Ovary (tissue), 9 donors: ENCODE results near the gene SRRT. TPM values are rescaled to one million over a fixed set of nuclear protein-coding genes. Genes with fewer than 3 reads are reported as not detected.

Source experiments
- DNase-seq, 5 donors: peaks; one replicate each; pipeline ENCODE4 v3.0.0-alpha.2; 2019 to 2020
- H3K27ac ChIP-seq, 2 donors: fragments of 200-600 bp; one replicate each; pipeline versions ENCODE4 v1.5.1 to v1.8.0; 2019 to 2022
- H3K27me3 ChIP-seq: fragments of 200-600 bp; one replicate; pipeline ENCODE4 v1.8.0; 2022
- H3K36me3 ChIP-seq: fragments of 200-600 bp; sonication (generic); one replicate; pipeline ENCODE4 v1.5.1; 2019
- H3K4me1 ChIP-seq: one replicate; pipeline ENCODE4 v1.8.1; 2013; ENCODE audit warnings: mild to moderate bottlenecking, moderate library complexity; ENCODE audit not compliant: insufficient read depth
- H3K4me3 ChIP-seq: fragments of 200-600 bp; sonication (generic); one replicate; pipeline ENCODE4 v1.5.1; 2017
- H3K9me3 ChIP-seq, 2 donors: fragments of 200-600 bp in 1 of 2; sonication (generic) in 1 of 2; one replicate each; pipeline versions ENCODE4 v1.5.1 to v1.8.1; 2013 to 2019; ENCODE audit warnings: mild to moderate bottlenecking in 1 of 2, moderate library complexity in 1 of 2
- EP300 ChIP-seq: sonication (generic); formaldehyde crosslinking; IDR thresholded peaks from one replicate; pipeline ENCODE4 v1.6.1; 2017; ENCODE audit warnings: antibody characterized with exemption
- POLR2A ChIP-seq: fragments of 450-650 bp; IDR thresholded peaks from one replicate; pipeline ENCODE4 v1.6.1; 2017; ENCODE audit warnings: antibody characterized with exemption, mild to moderate bottlenecking, moderate library complexity
- WGBS, 3 donors: extraction: QIAGEN DNeasy Blood & Tissue Kit in 1 of 3; methylation state at CpG; one replicate each; pipeline versions ENCODE4 v1.1.5 to v1.1.7; 2013 to 2017; 5-methylcytosine and 5-hydroxymethylcytosine counted together
- intact Hi-C, 4 donors: fragments of 100-400 bp; cut with DNase I; formaldehyde crosslinking; loops; one replicate each; pipeline versions ENCODE4 v1.11.0 to v1.15.1; 2022 to 2023
- polyA plus RNA-seq, 2 donors: library from polyadenylated mRNA; stranded (reverse); fragments of 200-250 nt in 1 of 2; fragments of 350-450 nt in 1 of 2; fragmentation: Illumina TruSeq in 1 of 2; extraction: RNeasy Lipid Tissue Mini Kit (QIAGEN cat#74804) in 1 of 2; gene quantifications; one replicate each; pipeline ENCODE4 v1.2.3, GENCODE V29; 2013 to 2014
- total RNA-seq, 7 donors: library from RNA; depleted of rRNA in 2 of 7; stranded (reverse); fragments of >200 nt in 2 of 7; fragmentation: NEBNext Ultra II Directional in 3 of 7; extraction: Animal tissue kit (Norgen Biotek cat#: 25700) in 3 of 7; gene quantifications; one replicate each; pipeline versions ENCODE4 v1.1.0 to v1.2.4, GENCODE V29; 2016 to 2023
- TF ChIP-seq, protein P1 (sequence below), 3 donors: fragments of 450-650 bp in 2 of 3; fragments of 200-600 bp in 1 of 3; IDR thresholded peaks; one replicate each; pipeline versions ENCODE4 v1.5.1 to v1.8.0; 2016 to 2022; ENCODE audit warnings: antibody characterized with exemption in 3 of 3, mild to moderate bottlenecking in 1 of 3
- donor health status: DM: no; HTN: no; CAD: no; lungs with moderate emphysema.
- donor health status: DM: no; HTN: no; CAD: no.
- donor health status: Bipolar disorder and iron deficiency.
- donor health status: DM: yes; HTN: yes; CAD: no.
- donor health status: DM: no; HTN: no; CAD: no.
- donor health status: DM: yes; HTN: yes; CAD: no.

The SRRT gene
- total and polyA plus RNA-seq, 9 donors, result 45.8 to 191 (median 135) TPM

DNA sequence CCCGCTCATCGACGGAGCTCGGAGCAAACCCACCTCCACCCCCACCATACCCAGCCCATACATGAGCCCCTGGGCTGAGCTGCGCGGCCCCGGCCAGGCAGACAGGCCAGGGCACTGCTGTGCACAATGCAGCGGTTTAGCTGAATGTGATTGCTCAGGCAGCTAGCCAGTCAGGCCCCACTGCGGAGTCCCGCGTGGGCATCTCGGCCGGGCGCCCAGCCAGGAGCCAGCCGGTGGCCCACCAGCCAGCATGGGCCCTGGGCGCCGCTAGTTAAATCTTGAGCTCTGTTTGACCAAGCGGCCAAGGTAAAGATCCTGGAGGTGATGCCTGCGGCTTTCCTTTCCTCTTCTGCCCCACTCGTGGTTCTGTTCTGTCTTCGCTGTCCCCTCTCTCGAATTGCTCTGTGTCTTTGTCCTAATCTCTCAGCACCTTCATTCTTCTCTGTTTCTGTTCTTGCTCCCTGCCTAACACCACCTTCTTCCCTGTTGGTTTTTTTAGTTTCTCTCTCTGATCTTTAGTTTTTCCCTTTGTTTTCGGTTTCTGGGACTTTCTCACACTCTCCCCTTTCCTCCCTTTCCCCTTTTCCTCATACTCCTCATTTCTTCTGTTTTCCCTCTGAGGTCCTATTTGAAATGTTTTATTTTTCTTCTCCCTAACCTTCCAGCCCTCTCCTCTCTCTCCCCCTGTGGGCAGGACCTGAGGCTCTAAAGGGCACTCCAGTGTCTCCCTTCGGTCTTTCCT lies 8.1 kb downstream of the SRRT start:
- intact Hi-C loops, result no loop called here
- no peak for DNase-seq
- Histone ChIP-seq H3K4me1 (no peaks in the 10 kb centered on the region), H3K4me3 (no peak overlapping the region), H3K27ac (no peak overlapping the region), H3K27me3 (no peaks in the 10 kb centered on the region), H3K36me3 (no peaks in the 10 kb centered on the region), H3K9me3 (no peaks in the 10 kb centered on the region)
- TF ChIP-seq POLR2A, result no peak
- TF ChIP-seq, protein P1, sequence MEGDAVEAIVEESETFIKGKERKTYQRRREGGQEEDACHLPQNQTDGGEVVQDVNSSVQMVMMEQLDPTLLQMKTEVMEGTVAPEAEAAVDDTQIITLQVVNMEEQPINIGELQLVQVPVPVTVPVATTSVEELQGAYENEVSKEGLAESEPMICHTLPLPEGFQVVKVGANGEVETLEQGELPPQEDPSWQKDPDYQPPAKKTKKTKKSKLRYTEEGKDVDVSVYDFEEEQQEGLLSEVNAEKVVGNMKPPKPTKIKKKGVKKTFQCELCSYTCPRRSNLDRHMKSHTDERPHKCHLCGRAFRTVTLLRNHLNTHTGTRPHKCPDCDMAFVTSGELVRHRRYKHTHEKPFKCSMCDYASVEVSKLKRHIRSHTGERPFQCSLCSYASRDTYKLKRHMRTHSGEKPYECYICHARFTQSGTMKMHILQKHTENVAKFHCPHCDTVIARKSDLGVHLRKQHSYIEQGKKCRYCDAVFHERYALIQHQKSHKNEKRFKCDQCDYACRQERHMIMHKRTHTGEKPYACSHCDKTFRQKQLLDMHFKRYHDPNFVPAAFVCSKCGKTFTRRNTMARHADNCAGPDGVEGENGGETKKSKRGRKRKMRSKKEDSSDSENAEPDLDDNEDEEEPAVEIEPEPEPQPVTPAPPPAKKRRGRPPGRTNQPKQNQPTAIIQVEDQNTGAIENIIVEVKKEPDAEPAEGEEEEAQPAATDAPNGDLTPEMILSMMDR (IDR thresholded peaks at IDR 0.05), result no peak
- WGBS, 3 donors, result 87 to 92% (median 87%) methylated on average over 24 of the region's 24 CpGs

DNA sequence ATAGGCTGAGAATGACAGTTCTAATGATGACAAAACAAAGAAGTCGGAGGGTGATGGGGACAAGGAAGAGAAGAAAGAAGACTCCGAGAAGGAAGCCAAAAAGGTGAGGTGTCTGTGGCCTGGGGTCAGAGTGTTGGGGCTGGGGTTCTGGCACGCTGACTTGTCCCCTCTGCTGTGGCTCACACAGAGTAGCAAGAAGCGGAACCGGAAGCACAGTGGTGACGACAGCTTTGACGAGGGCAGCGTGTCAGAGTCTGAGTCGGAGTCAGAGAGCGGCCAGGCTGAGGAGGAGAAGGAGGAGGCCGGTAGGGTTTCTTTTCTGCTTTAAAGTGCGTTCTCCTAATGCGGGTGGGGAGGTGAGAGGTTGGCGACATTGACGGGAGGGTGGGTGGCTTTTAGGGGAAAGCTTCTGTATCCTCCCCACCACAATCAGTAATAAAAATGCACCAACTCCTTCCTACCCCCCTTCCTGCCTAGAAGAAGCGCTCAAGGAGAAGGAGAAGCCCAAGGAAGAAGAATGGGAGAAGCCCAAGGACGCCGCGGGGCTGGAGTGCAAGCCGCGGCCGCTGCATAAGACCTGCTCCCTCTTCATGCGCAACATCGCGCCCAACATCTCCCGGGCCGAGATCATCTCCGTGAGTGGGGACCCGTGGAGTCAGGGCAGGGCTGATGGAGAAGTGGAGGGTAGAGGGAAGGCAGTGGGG lies 10.0 kb downstream of the SRRT start:
- no peaks in the 10 kb centered on the region for H3K27me3 ChIP-seq
- 83 to 87% (median 84%) methylated on average over 29 of the region's 29 CpGs for whole genome bisulfite sequencing, 3 donors
- H3K36me3 ChIP-seq, result no peaks in the 10 kb centered on the region
- H3K4me3 ChIP-seq, result no peak overlapping the region
- H3K9me3 ChIP-seq, result no peaks in the 10 kb centered on the region
- H3K27ac ChIP-seq, result no peak overlapping the region
- no peak for DNase-seq
- peaks cover 3% of the 10 kb centered on the region for H3K4me1 ChIP-seq
- intact Hi-C loops, result no loop called here
- TF ChIP-seq, protein P1 (IDR thresholded peaks at IDR 0.05), result no peak
- no peak for TF ChIP-seq EP300

DNA sequence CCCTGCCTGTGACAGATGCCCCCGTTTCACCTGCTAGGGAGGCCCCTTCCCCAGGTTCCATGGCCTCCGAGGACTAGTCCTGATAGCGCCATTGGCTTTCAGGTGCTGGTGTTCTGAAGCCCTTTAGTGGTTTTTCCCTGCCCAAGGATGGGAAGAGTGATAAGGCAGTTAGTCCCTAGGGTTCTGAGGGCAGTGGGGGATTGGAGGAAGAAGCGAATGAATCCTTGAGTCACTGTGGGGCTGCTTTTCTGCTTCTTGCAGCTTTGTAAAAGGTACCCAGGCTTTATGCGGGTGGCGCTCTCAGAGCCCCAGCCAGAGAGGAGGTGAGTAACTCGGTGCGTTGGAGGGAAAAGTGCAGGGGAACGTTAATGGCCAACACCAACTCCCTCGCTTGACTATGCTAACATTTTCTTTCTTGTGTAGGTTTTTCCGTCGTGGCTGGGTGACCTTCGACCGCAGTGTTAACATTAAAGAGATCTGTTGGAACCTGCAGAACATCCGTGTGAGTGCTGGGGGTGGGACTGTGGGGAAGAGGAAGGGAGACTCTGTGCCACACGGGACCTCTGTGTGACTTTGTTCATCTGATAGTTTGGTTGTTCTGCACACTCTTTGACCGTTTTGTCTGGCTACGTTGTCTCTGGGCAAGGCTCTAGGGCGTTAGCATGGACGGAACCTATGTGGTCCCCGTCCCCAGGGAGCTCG lies 10.7 kb downstream of the SRRT start:
- Histone ChIP-seq H3K4me1 (peaks cover 3% of the 10 kb centered on the region), H3K27me3 (no peaks in the 10 kb centered on the region), H3K27ac (no peak overlapping the region), H3K36me3 (no peaks in the 10 kb centered on the region), H3K4me3 (no peak overlapping the region), H3K9me3 (no peaks in the 10 kb centered on the region)
- TF ChIP-seq EP300 (no peak), POLR2A (no peak)
- TF ChIP-seq, protein P1 (IDR thresholded peaks at IDR 0.05), result no peak
- 76 to 80% (median 76%) methylated on average over 22 of the region's 22 CpGs for WGBS, 3 donors
- no peak for DNase-seq
- intact Hi-C loops, result no loop called here

DNA sequence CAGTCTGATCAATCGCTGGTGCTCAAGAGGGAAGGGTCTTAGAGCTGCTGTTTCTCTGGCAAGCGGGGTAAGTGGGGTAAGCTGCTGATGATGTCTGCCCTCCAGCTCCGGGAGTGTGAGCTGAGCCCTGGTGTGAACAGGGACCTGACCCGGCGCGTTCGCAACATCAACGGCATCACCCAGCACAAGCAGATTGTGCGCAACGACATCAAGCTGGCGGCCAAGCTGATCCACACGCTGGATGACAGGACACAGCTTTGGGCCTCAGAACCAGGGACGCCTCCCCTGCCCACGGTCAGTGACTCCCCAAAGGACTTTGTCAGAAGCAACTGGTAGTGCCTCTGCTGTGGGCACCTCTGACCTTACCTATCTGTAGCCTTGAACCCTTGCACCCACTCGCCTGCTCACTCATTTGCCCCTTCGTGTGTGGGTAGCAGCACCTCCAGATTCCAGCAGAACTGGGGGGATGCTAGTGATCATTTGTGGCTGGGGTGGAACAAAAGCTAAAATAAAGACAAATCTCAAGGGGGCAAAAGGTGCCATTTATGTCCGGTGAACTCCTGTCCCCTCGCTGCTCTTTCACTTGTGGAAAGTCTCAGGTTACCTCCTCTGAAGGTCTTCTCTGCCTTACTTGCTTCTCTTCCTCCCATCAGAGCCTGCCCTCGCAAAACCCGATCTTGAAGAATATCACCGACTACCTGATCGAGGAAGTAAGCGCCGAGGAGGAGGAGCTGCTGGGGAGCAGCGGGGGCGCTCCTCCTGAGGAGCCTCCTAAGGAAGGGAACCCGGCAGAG lies 11.4 kb downstream of the SRRT start:
- no peak for TF ChIP-seq EP300
- TF ChIP-seq POLR2A, result no peak
- TF ChIP-seq, protein P1 (IDR thresholded peaks at IDR 0.05), result no peak
- H3K4me1 ChIP-seq, result peaks cover 4% of the 10 kb centered on the region
- no peak overlapping the region for H3K27ac ChIP-seq
- H3K4me3 ChIP-seq, result no peak overlapping the region
- DNase-seq, result no peak
- H3K36me3 ChIP-seq, result no peaks in the 10 kb centered on the region
- no peaks in the 10 kb centered on the region for H3K27me3 ChIP-seq
- no peaks in the 10 kb centered on the region for H3K9me3 ChIP-seq
- 77 to 81% (median 81%) methylated on average over 27 of the region's 27 CpGs for WGBS, 3 donors
- intact Hi-C loops, result no loop called here
